Measurements from ENCODE around the gene PDE7B.

DNA sequence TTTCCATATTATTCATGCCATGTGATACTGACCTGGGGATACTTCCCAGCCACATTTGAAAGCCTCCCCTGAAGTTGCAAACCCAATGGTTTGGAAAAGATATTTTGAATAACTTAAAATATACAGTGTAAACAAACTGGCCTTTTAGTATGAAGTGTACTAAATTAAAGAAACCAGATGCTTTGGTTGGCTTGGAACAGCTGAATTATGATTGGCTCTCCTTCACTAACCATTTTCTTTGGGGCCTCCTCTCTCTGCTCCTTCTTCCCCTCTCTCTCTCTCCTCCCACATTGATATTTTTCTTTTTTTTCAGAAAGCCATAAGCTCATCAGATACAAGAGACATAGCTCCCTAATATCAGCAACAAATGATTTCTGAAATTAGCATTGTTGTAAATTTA is 232.0 kb downstream of the PDE7B start:
- TF ChIP-seq, protein P1, sequence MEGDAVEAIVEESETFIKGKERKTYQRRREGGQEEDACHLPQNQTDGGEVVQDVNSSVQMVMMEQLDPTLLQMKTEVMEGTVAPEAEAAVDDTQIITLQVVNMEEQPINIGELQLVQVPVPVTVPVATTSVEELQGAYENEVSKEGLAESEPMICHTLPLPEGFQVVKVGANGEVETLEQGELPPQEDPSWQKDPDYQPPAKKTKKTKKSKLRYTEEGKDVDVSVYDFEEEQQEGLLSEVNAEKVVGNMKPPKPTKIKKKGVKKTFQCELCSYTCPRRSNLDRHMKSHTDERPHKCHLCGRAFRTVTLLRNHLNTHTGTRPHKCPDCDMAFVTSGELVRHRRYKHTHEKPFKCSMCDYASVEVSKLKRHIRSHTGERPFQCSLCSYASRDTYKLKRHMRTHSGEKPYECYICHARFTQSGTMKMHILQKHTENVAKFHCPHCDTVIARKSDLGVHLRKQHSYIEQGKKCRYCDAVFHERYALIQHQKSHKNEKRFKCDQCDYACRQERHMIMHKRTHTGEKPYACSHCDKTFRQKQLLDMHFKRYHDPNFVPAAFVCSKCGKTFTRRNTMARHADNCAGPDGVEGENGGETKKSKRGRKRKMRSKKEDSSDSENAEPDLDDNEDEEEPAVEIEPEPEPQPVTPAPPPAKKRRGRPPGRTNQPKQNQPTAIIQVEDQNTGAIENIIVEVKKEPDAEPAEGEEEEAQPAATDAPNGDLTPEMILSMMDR (conservative IDR thresholded peaks at IDR 0.05; ENCODE audit: low read depth, low read length): no peak
- TF ChIP-seq EZH2 (IDR thresholded peaks at IDR 0.05; ENCODE audit: low read length, unreplicated experiment) (no peak), EZH2phosphoT487 (IDR thresholded peaks at IDR 0.05; ENCODE audit: borderline replicate concordance, low read length) (no peak)
